ENCODE measurements around the gene CA12.

- no peak for TF ChIP-seq CTCF (conservative IDR thresholded peaks at IDR 0.05 in 1 of 2, IDR thresholded peaks at IDR 0.05 in 1 of 2; ENCODE audit: extremely low read depth in 1 of 2, insufficient read depth in 1 of 2, low read depth in 1 of 2, low read length in 2 of 2)
- TF ChIP-seq EZH2 (IDR thresholded peaks at IDR 0.05; ENCODE audit: borderline replicate concordance, low read length): no peak
These were observed 14.3 kb downstream of the CA12 start for GRCh38 chr15:63367390-63367789.

Data from mammary epithelial cell (primary cell).